Measurements from ENCODE around the gene SHISA9. TPM values are rescaled to one million over a fixed set of nuclear protein-coding genes. Genes with fewer than 3 reads are reported as not detected.

SHISA9 gene
- total RNA-seq, 1 donor from 2014 or later = not detected

DNA sequence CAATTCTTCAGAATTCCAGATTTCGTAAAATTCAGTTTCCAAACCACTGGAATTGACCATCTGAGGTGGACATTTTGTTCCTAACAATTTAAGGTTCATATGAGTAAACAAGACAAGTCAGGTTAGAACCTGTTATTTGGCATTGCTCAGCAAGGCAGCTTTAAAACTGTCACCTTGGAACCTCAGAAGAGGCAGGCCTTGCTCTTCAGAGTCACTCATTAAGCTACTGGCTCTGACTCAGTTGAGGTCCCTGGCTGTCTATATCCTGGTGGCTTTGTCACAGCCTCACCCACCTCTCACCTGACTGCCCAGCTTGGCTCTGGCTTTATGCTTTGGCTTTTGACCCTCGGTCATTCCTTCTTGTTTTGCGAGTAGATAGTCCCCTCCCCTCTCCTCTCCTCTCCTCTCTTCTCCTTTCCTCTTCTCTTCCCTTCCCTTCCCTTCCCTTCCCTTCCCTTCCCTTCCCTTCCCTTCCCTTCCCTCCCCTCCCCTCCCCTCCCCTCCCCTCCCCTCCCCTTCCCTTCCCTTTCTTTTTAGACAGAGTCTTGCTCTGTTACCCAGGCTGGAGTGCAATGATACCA is 238.4 kb downstream of the SHISA9 start:
- Histone ChIP-seq H3K4me1 (no peaks in the 10 kb centered on the region), H3K27ac (no peak overlapping the region), H3K4me3 (no peak overlapping the region), H3K36me3 (no peaks in the 10 kb centered on the region), H3K9me3 (no peaks in the 10 kb centered on the region), H3K27me3 (no peaks in the 10 kb centered on the region)
- no peak for DNase-seq
- intact Hi-C loops (cut with DNase I) = no loop called here
- TF ChIP-seq, protein P1, sequence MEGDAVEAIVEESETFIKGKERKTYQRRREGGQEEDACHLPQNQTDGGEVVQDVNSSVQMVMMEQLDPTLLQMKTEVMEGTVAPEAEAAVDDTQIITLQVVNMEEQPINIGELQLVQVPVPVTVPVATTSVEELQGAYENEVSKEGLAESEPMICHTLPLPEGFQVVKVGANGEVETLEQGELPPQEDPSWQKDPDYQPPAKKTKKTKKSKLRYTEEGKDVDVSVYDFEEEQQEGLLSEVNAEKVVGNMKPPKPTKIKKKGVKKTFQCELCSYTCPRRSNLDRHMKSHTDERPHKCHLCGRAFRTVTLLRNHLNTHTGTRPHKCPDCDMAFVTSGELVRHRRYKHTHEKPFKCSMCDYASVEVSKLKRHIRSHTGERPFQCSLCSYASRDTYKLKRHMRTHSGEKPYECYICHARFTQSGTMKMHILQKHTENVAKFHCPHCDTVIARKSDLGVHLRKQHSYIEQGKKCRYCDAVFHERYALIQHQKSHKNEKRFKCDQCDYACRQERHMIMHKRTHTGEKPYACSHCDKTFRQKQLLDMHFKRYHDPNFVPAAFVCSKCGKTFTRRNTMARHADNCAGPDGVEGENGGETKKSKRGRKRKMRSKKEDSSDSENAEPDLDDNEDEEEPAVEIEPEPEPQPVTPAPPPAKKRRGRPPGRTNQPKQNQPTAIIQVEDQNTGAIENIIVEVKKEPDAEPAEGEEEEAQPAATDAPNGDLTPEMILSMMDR (IDR thresholded peaks at IDR 0.05) = no peak
- ATAC-seq = no peak

DNA sequence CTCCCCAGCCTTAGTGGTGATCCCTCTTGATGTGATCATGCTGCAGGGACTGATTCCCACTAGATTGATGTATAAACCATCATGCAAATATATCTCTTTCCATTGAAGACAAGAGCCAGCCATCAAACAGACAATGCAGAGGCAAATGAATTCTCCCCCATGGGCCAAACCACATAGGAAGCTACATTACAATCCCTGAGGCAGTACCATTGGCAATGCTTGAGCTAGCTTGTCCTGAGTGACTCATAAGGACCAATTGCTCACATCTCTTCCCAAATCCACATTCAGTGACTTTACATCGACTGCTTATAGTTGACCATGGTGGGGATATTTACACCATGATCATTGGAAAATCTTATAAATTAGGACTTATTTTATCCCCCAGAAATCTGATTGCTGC is 242.2 kb downstream of the SHISA9 start:
- intact Hi-C loops (cut with DNase I) = no loop called here
- no peak overlapping the region for H3K27ac ChIP-seq
- H3K27me3 ChIP-seq = no peaks in the 10 kb centered on the region
- TF ChIP-seq, protein P1 (IDR thresholded peaks at IDR 0.05) = no peak
- no peak overlapping the region for H3K4me3 ChIP-seq
- H3K36me3 ChIP-seq = no peaks in the 10 kb centered on the region
- no peaks in the 10 kb centered on the region for H3K9me3 ChIP-seq
- ATAC-seq (no peak), DNase-seq (no peak)
- no peaks in the 10 kb centered on the region for H3K4me1 ChIP-seq

DNA sequence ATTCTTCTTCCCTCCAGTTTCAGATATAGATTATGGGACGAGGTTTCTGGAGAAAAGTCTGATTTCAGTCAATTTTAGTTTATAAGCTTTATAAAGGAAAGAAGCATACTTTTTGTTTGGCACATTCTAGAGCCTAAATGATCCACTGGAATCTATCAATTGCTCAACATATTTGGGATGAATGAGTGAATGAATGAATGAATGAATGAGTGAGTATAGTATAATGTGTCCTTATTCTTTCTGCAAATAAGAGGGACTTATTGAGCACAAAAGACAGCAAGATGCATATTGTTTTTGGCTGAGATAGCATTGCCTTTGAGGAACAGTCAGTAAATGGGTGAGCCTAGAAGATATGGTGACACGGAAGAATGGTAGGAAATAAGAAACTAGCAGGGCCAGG is 245.4 kb downstream of the SHISA9 start:
- H3K27ac ChIP-seq = no peak overlapping the region
- no peaks in the 10 kb centered on the region for H3K4me1 ChIP-seq
- DNase-seq = no peak
- H3K27me3 ChIP-seq = no peaks in the 10 kb centered on the region
- H3K4me3 ChIP-seq = no peak overlapping the region
- TF ChIP-seq, protein P1 (IDR thresholded peaks at IDR 0.05) = no peak
- H3K36me3 ChIP-seq = no peaks in the 10 kb centered on the region
- ATAC-seq = no peak
- no peaks in the 10 kb centered on the region for H3K9me3 ChIP-seq
- intact Hi-C loops (cut with DNase I) = no loop called here

DNA sequence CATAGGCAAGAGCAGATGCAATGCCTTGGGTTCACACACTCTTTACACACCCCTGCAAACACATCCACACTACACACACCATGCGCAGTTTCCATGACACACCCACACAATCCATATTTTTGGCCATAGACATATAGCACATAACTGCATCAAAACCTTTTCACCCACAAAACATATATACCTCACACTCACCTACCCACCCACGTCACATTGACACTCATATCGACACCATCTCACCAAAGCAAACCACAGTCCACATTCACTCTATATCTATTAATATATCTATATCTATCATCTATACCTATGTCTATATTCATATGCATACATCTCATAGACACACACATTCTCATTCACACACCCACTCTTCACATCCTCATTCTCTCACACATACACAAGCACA is 246.9 kb downstream of the SHISA9 start:
- Histone ChIP-seq H3K36me3 (no peaks in the 10 kb centered on the region), H3K4me1 (no peaks in the 10 kb centered on the region), H3K27me3 (no peaks in the 10 kb centered on the region), H3K9me3 (no peaks in the 10 kb centered on the region), H3K27ac (no peak overlapping the region), H3K4me3 (no peak overlapping the region)
- ATAC-seq (no peak), DNase-seq (no peak)
- TF ChIP-seq, protein P1 (IDR thresholded peaks at IDR 0.05) = no peak
- intact Hi-C loops (cut with DNase I) = no loop called here

DNA sequence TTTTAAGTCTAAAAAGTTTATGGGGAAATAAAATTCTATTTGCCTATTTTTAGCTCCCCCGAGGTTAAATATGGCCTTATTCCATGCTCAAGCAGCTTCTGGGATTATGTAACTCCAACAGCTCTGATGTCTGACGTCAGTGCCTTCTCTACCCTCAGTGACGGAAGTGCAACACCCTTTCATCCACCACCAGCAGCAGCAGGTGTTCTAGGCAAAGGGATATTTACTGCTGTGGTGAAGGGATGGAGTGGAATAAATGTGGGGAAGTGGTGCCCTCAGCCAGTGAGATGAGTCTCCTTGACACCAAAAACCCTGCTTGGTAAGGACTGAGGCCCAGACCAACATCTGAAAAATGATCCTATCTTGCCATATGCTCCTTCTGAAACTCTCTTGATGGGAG is 247.4 kb downstream of the SHISA9 start:
- ATAC-seq (no peak), DNase-seq (no peak)
- intact Hi-C loops (cut with DNase I) = no loop called here
- H3K27me3 ChIP-seq = no peaks in the 10 kb centered on the region
- H3K9me3 ChIP-seq = no peaks in the 10 kb centered on the region
- H3K36me3 ChIP-seq = no peaks in the 10 kb centered on the region
- TF ChIP-seq, protein P1 (IDR thresholded peaks at IDR 0.05) = no peak
- no peaks in the 10 kb centered on the region for H3K4me1 ChIP-seq
- no peak overlapping the region for H3K27ac ChIP-seq
- no peak overlapping the region for H3K4me3 ChIP-seq

Data from upper lobe of right lung (tissue), 1 donor.